ENCODE data around the gene LRRC7.

- TF ChIP-seq EZH2phosphoT487 (IDR thresholded peaks at IDR 0.05; ENCODE audit: low read length) = no peak
- TF ChIP-seq, protein P1, sequence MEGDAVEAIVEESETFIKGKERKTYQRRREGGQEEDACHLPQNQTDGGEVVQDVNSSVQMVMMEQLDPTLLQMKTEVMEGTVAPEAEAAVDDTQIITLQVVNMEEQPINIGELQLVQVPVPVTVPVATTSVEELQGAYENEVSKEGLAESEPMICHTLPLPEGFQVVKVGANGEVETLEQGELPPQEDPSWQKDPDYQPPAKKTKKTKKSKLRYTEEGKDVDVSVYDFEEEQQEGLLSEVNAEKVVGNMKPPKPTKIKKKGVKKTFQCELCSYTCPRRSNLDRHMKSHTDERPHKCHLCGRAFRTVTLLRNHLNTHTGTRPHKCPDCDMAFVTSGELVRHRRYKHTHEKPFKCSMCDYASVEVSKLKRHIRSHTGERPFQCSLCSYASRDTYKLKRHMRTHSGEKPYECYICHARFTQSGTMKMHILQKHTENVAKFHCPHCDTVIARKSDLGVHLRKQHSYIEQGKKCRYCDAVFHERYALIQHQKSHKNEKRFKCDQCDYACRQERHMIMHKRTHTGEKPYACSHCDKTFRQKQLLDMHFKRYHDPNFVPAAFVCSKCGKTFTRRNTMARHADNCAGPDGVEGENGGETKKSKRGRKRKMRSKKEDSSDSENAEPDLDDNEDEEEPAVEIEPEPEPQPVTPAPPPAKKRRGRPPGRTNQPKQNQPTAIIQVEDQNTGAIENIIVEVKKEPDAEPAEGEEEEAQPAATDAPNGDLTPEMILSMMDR (IDR thresholded peaks at IDR 0.05; ENCODE audit: low read length) = no peak
Observed at GRCh38 chr1:70153739-70154138, 586.0 kb downstream of the LRRC7 start.
